HG02938 (cell line): ENCODE measurements around the gene ARPIN.

Experiments
- ATAC-seq: cut with Tn5 transposase; IDR thresholded peaks from one replicate; pipeline ENCODE4 v1.9.1; 2021; ENCODE audit warnings: mild to moderate bottlenecking, moderate library complexity; ENCODE audit not compliant: unreplicated experiment

The ARPIN gene

DNA sequence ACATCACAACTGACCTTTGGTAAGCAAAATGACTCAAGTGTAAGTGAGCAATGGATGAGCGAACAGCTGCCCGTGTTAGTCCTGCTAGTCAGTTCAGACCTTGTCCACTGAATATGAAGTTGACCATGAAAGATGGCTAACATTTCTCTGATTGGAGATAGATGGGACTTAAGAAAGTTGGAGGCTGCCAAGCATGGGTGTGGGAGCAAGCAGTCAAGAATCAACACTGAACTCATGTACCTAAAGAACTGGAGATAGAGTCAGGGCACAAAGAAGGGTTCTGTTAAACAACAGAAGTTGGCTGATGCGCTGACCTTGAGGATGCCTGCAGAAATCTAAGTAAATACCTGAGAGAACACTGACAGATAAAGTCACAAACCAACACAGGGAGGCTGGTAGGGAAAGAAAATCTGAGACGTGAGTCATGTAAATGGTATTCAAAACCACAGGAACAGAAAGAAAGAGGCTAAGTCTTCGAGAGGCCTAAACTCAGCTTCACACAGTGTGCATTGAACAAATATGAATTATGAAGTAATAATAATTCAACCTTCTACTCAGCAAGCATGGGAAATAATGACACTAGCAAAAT, 67.4 kb downstream of the ARPIN start:
- no peak for ATAC-seq
